ENCODE data around the gene CASZ1.

Gene CASZ1

DNA sequence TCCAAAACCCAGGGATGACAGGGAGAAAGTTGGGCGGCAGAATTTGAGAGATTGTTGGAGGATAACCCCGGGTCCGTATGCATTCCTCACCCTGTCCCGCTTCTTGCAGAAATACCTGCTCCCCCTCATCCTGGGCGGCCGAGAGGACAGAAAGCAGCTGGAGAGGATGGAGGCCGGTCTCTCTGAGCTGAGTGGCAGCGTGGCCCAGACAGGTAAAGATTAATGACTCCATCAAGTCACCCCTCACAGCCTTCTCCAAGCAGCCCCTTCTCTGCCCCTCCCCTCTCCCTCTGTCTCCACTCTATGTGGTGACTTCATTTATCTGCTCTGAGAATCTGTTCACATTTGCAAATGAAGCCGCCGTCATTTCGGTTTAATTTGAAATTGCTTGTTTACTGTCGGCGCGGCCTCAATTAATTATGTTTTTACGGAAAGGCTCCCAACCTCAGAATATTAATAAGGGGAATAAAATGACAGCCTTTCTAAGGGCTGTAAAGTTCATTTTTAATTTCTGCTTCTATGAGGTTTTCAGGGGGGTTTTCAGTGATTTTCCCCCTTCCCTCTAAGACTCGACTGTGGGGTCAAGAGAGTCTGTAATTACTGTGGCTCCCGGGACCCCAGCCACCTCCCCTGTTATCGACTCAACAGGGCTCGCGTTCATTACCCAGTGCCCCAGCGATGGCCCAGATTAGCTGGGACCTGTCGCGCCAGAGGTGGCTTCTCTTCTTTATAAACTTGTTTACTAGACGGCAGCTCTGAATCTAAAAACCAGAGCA is 173.3 kb downstream of the CASZ1 start:
- DNase-seq (ENCODE audit: low read depth) = no peak

DNA sequence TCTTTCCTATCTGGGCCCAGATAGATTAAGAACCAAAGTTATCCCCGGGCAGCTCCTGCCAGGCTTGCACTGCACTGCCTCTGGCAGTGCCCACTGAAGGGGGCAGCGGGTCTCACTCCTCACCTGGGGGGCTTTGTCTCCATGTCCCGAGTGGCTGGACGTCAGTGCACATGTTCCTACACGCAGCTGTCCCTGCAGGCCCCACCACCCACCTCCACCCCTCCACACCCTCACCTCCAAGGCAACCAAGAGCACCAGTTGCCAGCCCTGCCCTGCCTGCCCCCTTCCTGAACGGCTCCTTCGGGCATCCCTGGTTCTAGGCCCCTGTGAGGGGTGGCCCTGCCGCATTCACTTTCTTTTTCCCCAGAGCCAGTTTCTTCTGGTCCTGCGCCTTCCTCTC is 174.5 kb downstream of the CASZ1 start:
- DNase-seq (ENCODE audit: low read depth) = no peak

DNA sequence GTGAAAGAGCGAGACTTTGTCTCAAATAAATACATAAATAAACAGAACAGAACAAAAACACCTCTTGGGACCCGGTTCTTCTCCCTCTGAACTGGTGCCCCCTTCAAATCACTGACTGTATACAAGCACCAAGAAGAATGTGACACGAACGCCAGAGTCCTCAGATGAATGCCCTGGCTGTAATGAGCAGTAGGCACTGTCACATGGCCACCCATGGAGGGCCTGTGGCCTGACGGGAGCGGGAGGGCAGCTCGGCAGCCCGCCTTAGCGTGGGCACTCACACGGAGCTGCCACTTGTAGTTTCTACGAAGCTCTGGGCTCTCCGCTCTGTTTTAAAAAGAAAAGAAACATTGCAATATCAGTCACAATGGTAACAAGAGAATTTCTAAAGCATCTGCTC is 175.7 kb downstream of the CASZ1 start:
- DNase-seq (ENCODE audit: low read depth) = no peak

DNA sequence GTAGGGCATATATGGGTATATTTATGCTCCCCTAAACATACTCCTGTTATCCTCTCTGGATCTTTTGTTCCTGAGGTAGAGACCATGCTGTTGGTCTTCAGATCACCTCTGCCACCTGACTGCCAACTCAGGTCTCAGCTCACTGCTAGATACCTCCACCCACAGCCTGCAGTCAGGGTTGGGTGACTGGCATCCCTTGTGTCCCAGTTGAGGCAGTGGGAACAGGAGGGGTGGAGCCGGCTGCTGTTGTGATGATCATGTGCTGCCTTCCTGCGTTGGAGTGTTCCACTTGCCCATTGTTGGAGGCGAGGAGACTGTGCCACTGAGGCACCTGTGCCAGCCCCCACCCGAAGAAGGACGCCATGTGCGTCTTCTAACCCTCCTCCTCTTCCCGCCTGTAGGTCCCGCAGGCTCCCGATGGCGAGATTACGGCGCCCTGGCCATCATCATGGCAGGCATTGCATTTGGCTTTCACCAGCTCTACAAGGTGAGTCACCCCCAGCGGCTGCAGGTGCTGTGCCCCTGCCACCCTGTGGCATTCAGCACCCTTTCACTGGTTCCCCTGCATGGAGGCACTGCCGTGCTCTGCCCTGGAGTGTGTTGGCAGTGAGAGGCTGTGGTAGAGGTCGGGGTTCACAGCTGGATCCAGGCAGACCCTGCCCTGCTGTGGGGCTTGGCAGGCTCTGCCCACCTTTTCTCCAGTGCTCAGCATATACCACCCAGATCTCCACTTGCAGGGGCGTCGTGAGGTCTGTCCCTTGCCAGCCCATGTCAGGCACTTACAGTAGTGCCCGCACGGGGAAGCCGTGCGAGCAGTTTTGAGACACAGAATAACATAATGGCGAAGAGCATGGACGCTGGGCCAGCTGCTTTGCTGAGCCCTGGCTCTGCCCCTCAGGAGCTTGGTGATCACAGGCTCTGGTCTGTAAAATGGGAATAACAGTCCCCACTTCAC is 178.2 kb downstream of the CASZ1 start:
- DNase-seq (ENCODE audit: low read depth) = no peak

DNA sequence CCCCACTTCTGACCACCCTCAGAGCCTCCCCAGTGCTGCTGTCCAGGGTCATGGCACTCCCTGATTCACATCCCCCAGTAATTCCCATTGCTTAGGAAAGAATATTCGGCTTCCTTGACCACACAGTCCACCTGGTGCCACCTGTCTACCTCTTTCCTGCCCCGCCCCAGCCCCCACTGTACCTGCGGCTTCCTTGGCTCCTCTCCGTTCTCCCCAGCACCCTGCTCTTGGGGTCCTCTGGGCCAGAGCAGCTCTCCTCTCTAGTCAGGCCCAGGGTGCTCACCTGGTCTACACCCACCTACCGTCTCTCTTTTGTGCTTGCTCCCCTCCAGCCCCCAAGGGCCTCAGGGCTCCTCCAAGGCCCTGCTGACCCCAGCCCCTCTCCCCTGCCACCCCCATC is 179.1 kb downstream of the CASZ1 start:
- DNase-seq (ENCODE audit: low read depth) = no peak

DNA sequence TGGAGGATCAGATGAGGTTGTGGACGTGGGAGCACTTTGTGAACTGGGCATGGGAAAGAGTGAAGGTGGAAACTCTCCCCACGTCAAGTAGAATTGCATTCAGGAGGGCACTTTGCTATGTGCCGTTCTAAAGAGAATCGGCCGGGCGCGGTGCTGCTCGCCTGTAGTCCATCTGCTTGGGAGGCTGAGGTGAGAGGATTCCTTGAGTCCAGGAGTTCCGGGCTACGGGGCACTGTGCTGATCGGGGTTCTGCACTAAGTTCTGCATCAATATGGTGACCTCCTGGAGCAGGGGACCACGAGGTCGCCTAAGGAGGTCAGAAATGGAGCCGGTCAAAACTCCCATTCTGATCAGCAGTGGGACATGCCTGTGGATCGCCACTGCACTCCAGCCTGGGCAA is 179.8 kb downstream of the CASZ1 start:
- DNase-seq (ENCODE audit: low read depth) = no peak

DNA sequence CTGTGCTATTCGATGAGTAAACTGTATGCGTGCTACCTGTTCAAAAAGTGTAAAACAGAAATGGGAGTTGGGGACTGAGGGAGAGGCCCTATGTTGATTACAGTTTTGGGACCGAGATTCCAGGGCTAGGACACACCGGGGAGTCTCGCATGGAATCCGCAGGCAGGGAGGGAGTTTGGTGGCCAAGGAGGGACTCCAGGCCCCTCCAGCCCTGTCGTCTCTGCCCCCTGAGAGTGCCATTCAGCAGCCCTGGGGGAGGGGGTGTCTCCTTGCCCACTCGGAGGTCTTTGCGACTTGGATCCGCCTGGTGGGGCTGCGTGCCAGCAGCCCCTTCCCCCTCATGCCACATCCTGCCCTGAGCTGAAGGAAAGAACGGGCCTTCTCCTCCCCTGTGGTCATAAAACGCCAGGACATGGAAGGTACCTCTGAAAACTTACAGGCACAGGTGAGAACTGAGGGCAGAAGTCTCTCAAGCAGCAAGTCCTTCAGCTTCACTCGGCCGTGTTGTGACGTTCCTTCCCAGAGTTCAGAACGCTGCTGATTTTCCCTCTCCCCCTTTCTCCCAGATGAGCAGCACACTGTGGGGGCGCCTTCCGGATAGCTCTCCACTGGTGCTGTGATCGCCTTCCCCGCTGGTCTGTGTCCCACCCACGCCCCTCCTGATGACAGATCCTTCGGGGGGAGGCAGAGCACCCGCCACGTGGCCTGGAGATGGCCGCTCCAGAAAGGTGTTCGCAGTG is 180.3 kb downstream of the CASZ1 start:
- no peak for DNase-seq (ENCODE audit: low read depth)

DNA sequence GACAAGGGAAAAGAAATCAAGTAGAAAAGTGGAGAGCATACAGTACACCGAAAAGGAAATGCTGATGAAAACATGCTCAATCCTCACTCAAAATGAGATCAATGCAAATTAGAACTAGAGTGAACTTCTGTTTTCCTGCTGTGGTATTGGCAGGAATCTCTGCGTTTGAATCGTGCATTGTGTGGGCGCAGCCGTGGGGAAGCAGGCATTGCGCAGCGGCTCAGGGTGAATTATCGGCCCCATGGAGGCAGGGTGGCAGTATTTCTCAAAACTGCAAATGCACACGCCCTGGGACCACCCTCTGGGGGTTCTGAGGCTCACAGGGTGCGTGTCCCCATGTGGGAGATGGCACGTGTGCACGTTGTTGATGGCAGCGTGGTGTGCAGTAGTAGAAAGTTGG is 181.1 kb downstream of the CASZ1 start:
- DNase-seq (ENCODE audit: low read depth) = no peak

DNA sequence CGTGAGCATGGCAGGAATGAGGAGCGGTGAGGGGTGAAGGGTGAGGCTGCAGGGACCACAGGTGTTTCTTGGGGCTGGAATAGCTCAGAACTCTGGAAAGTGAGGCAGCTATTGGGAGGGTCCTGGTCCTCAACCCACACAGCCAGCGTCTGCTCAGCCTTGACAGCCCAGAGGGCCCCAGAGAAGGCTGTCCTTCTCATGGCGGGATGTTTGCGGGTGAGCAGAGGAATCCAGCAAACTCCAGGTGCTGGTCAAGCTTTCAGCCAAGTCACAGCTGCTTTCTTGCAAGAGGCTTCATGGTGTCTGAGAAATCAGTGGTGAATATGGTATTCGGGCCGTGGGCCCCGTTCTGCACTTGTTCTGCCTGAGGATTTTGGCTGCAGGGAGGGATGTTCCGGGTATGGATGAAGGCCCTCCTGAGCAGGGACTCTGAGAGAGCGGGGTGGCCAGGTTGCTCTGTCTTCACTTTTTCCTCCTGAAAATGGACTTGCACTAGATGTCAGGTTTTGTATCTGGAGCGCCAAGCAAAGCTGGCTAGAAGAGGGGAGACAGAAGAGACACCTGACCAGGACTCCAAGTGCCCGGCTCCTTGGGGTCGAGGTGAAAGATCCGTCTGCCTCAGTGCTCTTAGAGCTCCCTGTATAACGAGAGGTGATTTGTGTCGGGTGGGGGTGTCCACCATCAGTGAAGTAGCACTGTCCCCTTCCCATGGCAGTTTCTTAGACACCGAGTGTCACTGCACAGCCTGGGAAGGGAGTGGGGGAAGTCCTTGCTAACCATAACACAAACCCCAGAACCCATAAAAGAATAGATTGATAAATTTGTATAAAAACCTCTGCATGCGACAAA is 181.8 kb downstream of the CASZ1 start:
- DNase-seq (ENCODE audit: low read depth) = no peak

DNA sequence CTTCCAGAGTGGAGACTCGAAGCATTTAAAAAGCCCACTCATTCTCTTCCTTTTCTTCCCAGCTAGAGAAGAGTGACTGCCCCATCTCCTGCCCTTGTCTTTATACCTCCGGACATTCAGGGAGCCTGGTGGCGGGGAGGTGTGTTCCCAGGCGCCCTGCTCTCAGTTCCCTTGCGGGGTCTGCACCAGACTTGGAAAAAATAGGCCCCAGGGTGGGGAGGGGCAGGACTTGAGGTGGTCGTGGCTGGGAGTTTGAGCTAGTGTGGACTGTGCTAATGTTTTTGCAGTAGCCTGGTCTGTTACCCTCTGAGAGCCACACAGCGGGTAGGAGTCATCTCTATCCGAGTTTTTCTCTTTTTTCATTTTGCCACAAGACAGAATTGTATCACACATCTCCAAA is 182.6 kb downstream of the CASZ1 start:
- DNase-seq (ENCODE audit: low read depth) = no peak

DNA sequence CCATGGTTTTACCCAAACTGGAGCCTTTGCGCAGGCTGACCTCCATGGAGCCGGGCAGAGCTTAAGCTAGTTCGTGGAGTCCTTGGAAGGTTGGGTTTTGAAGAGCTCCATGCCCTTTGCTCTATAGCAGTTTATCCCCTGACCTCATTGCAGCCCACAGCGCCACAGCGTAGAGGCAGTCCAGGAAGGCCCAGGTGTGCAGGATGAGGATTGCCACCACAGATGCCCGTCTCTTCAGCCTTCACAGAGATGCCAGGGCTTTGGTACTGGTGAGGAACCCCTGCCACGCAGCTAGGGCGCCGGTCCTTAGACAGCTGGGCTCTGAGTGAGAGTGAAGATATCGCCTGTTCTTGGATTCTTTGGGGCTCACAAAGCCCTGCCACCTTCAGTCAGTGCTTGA is 183.1 kb downstream of the CASZ1 start:
- DNase-seq (ENCODE audit: low read depth) = no peak

DNA sequence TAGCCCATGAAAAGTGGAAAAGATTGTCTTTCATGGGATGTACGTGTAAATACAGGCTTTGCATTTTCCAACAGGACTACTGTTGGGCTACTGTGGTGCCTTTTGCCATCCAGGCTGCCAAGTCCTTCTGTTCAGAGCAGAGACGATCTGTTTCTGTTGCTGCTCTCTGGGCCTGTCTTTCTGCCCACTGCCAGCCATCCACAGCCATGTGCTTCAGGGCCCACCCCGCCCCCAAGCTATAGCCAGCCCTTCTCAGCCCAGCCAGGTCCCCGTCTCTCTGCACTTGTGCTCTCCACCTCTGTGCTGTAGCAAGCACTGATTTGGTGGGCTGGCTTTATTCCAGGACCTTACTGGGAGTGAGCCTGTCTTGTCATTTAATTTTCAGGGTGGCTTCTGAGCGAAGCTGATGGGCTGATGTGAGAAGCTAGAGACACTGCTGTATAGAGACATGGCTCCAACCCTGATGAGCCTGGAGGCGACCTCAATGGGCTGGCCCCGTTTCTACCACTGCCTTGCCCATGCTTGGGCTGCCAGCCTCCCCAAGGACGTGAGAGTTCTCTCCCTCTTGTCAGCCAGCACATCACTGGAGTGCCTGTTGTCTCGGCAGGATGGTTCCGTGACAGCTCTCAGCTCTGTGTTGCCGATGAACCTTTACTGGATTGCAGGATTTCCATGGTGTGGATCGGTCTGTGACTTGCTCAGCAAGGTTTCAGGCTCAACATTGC is 183.8 kb downstream of the CASZ1 start:
- DNase-seq (ENCODE audit: low read depth) = no peak

DNA sequence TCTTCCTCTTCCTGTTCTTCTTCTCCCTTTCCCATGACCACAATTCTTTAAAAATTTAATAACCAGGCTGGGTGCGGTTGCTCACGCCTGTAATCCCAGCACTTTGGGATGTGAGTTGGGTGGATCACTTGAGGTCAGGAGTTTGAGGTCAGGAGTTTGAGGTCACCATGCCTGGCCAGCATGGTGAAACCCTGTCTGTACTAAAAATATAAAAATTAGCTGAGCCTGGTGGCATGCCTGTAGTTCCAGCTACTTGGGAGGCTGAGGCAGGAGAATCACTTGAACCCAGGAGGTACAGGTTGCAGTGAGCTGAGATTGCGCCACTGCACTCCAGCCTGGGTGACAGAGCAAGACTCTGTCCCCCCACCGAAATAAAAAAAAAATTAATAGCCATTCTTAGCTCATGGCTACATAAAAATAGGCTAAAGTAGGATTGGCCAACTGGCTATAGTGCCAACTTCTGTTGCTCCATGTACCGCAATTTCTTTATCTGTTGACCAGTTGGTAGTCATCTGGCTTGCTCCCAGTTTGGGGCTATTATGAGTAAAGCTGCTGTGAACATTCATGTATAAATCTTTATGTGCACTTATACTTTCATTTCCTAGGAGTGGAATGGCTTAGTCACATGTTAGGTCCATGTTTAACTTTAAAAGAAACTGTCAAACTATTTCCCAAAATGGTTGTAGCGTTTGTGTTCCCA is 185.4 kb downstream of the CASZ1 start:
- no peak for DNase-seq (ENCODE audit: low read depth)

DNA sequence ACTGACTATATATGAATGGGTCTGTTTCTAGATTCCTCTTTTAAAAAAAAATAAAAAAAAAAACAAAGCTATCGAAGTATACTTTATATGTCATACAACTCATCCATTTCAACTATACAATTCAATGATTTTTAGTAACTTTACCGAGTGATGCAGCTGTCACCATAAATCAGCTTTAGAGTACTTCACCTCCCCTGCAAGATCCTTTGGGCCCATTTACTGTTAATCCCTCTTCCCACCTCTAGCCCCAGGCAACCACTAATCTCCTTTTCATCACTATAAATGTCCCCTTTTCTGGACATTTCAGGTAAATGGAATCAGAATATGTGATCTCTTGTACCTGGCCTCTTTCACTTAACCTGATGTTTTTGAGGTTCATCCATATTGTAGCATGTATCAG is 187.8 kb downstream of the CASZ1 start:
- no peak for DNase-seq (ENCODE audit: low read depth)

DNA sequence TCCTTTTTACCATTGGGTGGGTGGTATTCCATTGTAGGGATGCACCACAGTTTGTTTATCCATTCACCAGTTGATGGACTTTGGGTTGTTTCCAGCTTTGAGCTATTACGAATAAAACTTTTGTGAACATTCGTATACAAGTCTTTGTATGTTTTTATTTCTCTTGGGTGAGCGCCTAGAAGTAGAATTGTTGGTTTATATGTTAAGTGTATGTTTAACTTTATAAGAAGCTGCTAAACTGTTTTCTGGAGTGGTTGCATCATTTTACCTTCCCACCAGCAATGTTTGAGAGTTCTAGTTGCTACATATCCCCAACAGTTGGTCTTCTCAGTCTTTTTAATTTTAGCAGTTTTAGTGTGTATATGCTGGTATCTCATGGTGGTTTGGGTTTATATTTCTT is 189.2 kb downstream of the CASZ1 start:
- no peak for DNase-seq (ENCODE audit: low read depth)

DNA sequence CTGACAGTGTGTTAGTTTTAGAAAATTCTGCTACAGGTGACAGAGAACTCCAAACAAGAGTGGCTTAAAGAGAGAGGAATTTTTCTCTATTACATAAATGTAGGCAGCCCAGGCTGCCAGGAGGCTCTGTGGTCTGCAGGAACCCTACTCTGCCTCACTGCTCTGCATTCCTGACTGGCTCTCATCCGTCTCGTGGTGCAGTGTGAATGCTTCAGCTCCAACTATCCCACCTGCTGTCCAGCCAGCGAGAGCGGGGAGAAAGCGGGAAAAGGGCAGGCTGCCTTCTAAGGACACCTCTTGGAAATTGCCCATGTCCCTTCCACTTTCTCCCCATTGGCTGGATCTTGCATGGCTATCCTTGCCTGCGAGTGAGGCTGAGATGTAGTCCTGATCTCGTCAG is 190.4 kb downstream of the CASZ1 start:
- DNase-seq (ENCODE audit: low read depth) = no peak

DNA sequence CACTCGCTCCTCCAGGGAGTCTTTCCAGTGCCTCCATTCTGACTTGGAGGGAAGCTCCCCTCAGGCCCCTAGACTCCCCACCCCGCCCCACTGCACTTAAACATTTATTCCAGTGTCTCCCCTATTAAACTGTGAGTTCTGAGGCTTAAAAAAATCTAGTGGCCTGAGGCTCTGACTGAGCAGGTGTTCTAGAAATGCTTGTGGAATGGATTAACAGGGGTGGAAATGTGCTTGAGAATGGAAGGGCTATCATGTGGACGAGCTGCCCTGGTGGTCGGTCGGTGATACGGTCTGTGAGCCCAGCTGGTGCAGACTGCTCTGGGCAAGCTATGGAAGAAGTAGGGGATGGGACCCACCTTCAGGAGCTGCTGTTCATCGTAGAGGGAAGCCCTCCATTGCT is 191.5 kb downstream of the CASZ1 start:
- no peak for DNase-seq (ENCODE audit: low read depth)

DNA sequence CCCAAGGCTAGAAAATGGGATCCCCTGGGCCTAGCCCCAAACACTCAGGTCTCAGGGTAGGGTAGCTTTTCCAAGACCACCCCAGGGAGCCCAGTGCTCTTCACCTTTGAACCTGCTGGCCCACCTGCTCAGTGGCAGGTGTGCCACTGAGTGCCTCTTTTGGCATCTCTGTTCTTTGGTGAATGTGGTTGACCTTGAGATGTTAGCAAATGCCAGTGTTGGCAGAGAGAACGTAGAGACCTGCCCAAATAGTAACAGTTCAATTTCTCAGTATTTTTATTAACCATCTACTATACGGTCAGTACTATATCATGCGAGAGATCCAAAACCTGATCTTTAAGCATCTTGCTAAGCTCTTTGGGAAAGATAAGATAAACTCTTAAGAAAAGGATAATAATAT is 193.5 kb downstream of the CASZ1 start:
- DNase-seq (ENCODE audit: low read depth) = no peak

DNA sequence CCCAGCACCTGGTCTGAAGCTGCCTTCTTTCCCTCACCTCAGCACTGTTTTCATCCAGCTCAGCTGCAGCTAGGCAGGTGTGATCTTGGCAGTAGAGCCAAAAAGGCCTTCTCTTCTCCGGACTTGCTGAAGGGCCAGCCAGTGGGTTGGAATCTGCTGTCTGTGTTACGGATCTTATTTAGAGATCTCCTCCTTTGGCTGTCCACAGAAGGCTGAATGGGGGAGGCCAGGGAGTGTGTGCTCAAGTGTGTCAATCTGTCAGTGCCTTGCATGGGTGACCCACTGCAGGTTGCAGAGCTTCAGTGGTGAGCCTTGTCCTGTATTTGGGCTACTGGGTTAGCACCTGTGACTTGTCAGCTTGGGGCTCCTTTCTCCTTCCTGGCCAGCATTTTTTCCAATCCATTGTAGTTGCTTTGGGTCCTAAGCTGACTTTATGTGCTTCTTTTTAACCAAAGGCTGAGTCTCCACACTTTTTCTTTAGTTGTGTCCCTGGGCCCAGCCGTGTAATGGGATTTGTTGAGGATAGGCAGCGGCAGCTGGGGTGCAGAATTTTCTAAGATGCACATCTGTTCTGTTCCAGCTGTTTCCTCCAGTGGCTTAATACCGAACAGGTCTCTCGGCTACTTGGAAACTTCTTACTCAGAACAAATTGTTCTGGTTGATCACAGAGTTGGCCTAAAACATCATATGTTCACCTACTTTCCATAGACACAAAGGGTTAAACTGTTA is 194.9 kb downstream of the CASZ1 start:
- no peak for DNase-seq (ENCODE audit: low read depth)
